SK-N-SH (cell line): Measurements from ENCODE around the gene MIAT.

Source experiments
- CTCF ChIP-seq: fragments of 200-600 bp; sonication (generic); IDR thresholded peaks from 2 replicates; pipeline ENCODE4 v1.6.1; 2017; ENCODE audit warnings: antibody characterized with exemption, mild to moderate bottlenecking, moderate library complexity
- FOXJ3 ChIP-seq: sonication (generic); formaldehyde crosslinking; IDR thresholded peaks from 2 replicates; pipeline ENCODE4 v1.5.1; 2020; ENCODE audit warnings: mild to moderate bottlenecking, missing genetic modification reagents
- MAX ChIP-seq: IDR thresholded peaks from 2 replicates; pipeline ENCODE4 v1.4.0; 2012; ENCODE audit warnings: low read depth
- NFIC ChIP-seq: IDR thresholded peaks from 2 replicates; pipeline ENCODE4 v1.4.0; 2012; ENCODE audit warnings: borderline replicate concordance
- PBX3 ChIP-seq: IDR thresholded peaks from 2 replicates; pipeline ENCODE4; 2012
- POLR2AphosphoS5 ChIP-seq: IDR thresholded peaks from 2 replicates; pipeline ENCODE4 v1.6.1; 2012; ENCODE audit warnings: low read depth, low read length
- RCOR1 ChIP-seq: fragments of 150-350 bp; IDR thresholded peaks from 2 replicates; pipeline ENCODE4 v1.6.1; 2017; ENCODE audit warnings: antibody characterized with exemption, low read length
- RFX5 ChIP-seq: IDR thresholded peaks from 2 replicates; pipeline ENCODE4 v1.6.1; 2012; ENCODE audit warnings: mild to moderate bottlenecking, improper control_type of control experiment, low read length
- SIN3A ChIP-seq: IDR thresholded peaks from 2 replicates; pipeline ENCODE4 v1.6.1; 2012; ENCODE audit warnings: low read depth, mild to moderate bottlenecking, low read length, moderate library complexity, borderline replicate concordance
- TAF1 ChIP-seq: IDR thresholded peaks from 2 replicates; pipeline ENCODE4 v1.6.1; 2012; ENCODE audit warnings: low read depth, mild to moderate bottlenecking, low read length, moderate library complexity, borderline replicate concordance
- YY1 ChIP-seq: IDR thresholded peaks from 2 replicates; pipeline ENCODE4 v1.4.0; 2012; ENCODE audit warnings: low read depth, mild to moderate bottlenecking
- ZBTB33 ChIP-seq: IDR thresholded peaks from 2 replicates; pipeline ENCODE4 v1.4.0; 2012; ENCODE audit warnings: low read depth, borderline replicate concordance
- TF ChIP-seq, protein P1 (sequence below): IDR thresholded peaks from 2 replicates; pipeline ENCODE4 v1.6.1; 2012; ENCODE audit warnings: mild to moderate bottlenecking, low read depth, low read length, moderate library complexity

- TF ChIP-seq TAF1 (no peak), NFIC (no peak), CTCF (no peak), POLR2AphosphoS5 (no peak), ZBTB33 (no peak), RCOR1 (no peak), YY1 (no peak), FOXJ3 (no peak), SIN3A (no peak), PBX3 (no peak), RFX5 (no peak), MAX (no peak)
- TF ChIP-seq, protein P1, sequence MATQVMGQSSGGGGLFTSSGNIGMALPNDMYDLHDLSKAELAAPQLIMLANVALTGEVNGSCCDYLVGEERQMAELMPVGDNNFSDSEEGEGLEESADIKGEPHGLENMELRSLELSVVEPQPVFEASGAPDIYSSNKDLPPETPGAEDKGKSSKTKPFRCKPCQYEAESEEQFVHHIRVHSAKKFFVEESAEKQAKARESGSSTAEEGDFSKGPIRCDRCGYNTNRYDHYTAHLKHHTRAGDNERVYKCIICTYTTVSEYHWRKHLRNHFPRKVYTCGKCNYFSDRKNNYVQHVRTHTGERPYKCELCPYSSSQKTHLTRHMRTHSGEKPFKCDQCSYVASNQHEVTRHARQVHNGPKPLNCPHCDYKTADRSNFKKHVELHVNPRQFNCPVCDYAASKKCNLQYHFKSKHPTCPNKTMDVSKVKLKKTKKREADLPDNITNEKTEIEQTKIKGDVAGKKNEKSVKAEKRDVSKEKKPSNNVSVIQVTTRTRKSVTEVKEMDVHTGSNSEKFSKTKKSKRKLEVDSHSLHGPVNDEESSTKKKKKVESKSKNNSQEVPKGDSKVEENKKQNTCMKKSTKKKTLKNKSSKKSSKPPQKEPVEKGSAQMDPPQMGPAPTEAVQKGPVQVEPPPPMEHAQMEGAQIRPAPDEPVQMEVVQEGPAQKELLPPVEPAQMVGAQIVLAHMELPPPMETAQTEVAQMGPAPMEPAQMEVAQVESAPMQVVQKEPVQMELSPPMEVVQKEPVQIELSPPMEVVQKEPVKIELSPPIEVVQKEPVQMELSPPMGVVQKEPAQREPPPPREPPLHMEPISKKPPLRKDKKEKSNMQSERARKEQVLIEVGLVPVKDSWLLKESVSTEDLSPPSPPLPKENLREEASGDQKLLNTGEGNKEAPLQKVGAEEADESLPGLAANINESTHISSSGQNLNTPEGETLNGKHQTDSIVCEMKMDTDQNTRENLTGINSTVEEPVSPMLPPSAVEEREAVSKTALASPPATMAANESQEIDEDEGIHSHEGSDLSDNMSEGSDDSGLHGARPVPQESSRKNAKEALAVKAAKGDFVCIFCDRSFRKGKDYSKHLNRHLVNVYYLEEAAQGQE: no peak
Observed at GRCh38 chr22:26707090-26707489, 49.7 kb downstream of the MIAT start.
